Uterus (tissue), 4 donors: ENCODE results near the gene CGN. TPM values are rescaled to one million over a fixed set of nuclear protein-coding genes. Genes with fewer than 3 reads are reported as not detected.

Experiments used
- DNase-seq, 2 donors: peaks; one replicate each; pipeline ENCODE4 v3.0.0-alpha.2; 2019 to 2020
- H3K27ac ChIP-seq, 2 donors: fragments of 200-600 bp; sonication (generic); 1 replicate in 1 of 2; 2 replicates in 1 of 2; pipeline ENCODE4 v1.5.1; 2016 to 2018
- H3K27me3 ChIP-seq, 2 donors: fragments of 200-600 bp; sonication (generic); one replicate each; pipeline ENCODE4 v1.5.1; 2018 to 2019; ENCODE audit warnings: control low read depth in 1 of 2
- H3K36me3 ChIP-seq, 2 donors: fragments of 200-600 bp; sonication (generic); one replicate each; pipeline ENCODE4 v1.5.1; 2019; ENCODE audit warnings: control low read depth in 1 of 2
- H3K4me1 ChIP-seq, 2 donors: fragments of 200-600 bp; sonication (generic); one replicate each; pipeline ENCODE4 v1.5.1; 2018 to 2019; ENCODE audit warnings: control low read depth in 1 of 2
- H3K4me3 ChIP-seq, 2 donors: fragments of 200-600 bp; sonication (generic); 1 replicate in 1 of 2; 2 replicates in 1 of 2; pipeline ENCODE4 v1.5.1; 2018 to 2019; ENCODE audit warnings: mild to moderate bottlenecking in 1 of 2
- H3K9me3 ChIP-seq, 2 donors: fragments of 200-600 bp; sonication (generic); one replicate each; pipeline ENCODE4 v1.5.1; 2019; ENCODE audit warnings: control low read depth in 1 of 2
- POLR2A ChIP-seq, 2 donors: fragments of 450-650 bp; IDR thresholded peaks; one replicate each; pipeline ENCODE4 v1.6.1; 2016; ENCODE audit warnings: antibody characterized with exemption in 2 of 2, mild to moderate bottlenecking in 1 of 2, moderate library complexity in 1 of 2
- intact Hi-C: fragments of 100-400 bp; cut with DNase I; formaldehyde crosslinking; loops from one replicate; pipeline ENCODE4 v1.15.1; 2023; ENCODE audit warnings: low total_unique reads
- total RNA-seq, 4 donors: library from RNA; depleted of rRNA in 3 of 4; stranded (reverse); fragments of >200 nt in 3 of 4; gene quantifications; one replicate each; pipeline versions ENCODE4 v1.1.0 to v1.2.4, GENCODE V29; 2014 to 2023
- TF ChIP-seq, protein P1 (sequence below), 4 experiments: fragments of 200-600 bp in 2 of 4; fragments of 450-650 bp in 2 of 4; sonication (generic) in 2 of 4; IDR thresholded peaks; one replicate each; pipeline ENCODE4 v1.5.1; 2016 to 2019; ENCODE audit warnings: antibody characterized with exemption in 4 of 4, mild to moderate bottlenecking in 2 of 4, moderate library complexity in 1 of 4
- donor health status: DM: yes; HTN: yes; CAD: no.

CGN gene
- total RNA-seq, 4 donors from 2014 or later: under 0.01 to 7.3 (median 0.85) TPM

DNA sequence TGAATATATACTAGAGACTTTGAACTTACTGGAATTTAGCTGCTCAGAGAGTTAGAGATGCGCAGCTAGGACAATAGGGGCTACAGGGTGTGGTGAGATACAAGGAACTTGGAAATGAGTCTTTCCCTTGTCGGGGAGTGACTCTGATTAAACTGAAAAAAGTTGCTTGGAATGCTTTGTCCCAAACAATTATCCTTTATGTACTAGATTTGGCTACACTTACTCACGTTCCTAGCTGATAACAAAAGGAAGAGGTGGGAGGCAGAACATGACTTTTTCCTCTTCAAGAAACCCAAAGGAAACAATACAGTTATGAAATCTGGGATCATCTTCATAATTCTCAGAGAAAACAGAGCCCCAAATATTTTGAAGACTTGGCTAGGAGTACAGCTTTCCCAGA lies 6.9 kb upstream of the CGN start:
- no peaks in the 10 kb centered on the region for H3K9me3 ChIP-seq
- no peaks in the 10 kb centered on the region for H3K36me3 ChIP-seq
- DNase-seq: no peak
- TF ChIP-seq, protein P1, sequence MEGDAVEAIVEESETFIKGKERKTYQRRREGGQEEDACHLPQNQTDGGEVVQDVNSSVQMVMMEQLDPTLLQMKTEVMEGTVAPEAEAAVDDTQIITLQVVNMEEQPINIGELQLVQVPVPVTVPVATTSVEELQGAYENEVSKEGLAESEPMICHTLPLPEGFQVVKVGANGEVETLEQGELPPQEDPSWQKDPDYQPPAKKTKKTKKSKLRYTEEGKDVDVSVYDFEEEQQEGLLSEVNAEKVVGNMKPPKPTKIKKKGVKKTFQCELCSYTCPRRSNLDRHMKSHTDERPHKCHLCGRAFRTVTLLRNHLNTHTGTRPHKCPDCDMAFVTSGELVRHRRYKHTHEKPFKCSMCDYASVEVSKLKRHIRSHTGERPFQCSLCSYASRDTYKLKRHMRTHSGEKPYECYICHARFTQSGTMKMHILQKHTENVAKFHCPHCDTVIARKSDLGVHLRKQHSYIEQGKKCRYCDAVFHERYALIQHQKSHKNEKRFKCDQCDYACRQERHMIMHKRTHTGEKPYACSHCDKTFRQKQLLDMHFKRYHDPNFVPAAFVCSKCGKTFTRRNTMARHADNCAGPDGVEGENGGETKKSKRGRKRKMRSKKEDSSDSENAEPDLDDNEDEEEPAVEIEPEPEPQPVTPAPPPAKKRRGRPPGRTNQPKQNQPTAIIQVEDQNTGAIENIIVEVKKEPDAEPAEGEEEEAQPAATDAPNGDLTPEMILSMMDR (IDR thresholded peaks at IDR 0.05): no peak
- no peak for TF ChIP-seq POLR2A (IDR thresholded peaks at IDR 0.05)
- H3K27ac ChIP-seq: no peak overlapping the region
- intact Hi-C loops: no loop called here
- H3K27me3 ChIP-seq: no peaks in the 10 kb centered on the region
- H3K4me1 ChIP-seq: no peaks in the 10 kb centered on the region
- H3K4me3 ChIP-seq: no peak overlapping the region

DNA sequence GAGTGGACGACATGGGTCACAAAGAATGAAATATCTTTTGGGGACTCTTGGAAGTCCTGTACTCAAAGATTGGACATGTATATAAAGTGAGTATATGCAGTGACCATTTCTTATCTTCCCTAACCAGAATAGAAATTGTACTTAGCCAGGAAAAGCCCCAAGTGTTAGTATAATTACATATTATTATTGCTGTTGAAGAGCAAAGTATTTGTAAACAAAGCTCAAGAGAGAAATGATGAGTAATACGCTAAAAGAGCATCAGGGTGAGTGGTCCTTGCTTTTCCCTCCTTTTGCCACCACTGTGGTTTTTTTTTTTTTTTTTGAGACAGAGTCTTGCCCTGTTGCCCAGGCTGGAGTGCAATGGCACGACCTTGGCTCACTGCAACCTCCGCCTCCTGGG lies 6.4 kb upstream of the CGN start:
- H3K4me1 ChIP-seq: no peaks in the 10 kb centered on the region
- TF ChIP-seq, protein P1 (IDR thresholded peaks at IDR 0.05): no peak
- no peak for TF ChIP-seq POLR2A (IDR thresholded peaks at IDR 0.05)
- intact Hi-C loops: no loop called here
- H3K4me3 ChIP-seq: no peak overlapping the region
- H3K27ac ChIP-seq: no peak overlapping the region
- no peaks in the 10 kb centered on the region for H3K9me3 ChIP-seq
- DNase-seq: no peak
- H3K27me3 ChIP-seq: no peaks in the 10 kb centered on the region
- no peaks in the 10 kb centered on the region for H3K36me3 ChIP-seq

DNA sequence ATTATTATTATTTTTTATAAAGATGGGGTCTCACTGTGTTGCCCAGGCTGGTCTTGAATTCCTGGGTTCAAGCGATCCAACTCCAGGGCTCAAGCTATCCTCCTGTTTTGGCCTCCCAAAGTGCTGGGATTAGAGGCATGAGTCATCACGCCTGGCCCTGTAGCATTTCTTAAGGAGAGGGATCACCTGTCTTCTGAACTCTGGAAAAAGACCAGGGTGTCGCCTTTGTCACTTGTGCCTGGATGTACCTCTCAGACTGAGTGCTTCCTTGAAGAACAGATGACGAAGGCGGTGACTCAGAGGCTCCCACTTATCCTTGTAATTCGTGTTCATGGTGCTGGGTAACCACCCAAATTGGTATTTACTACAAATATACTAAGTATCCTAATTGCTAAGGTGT lies 2.4 kb upstream of the CGN start:
- TF ChIP-seq, protein P1 (IDR thresholded peaks at IDR 0.05): no peak
- TF ChIP-seq POLR2A (IDR thresholded peaks at IDR 0.05): no peak
- no peak for DNase-seq

DNA sequence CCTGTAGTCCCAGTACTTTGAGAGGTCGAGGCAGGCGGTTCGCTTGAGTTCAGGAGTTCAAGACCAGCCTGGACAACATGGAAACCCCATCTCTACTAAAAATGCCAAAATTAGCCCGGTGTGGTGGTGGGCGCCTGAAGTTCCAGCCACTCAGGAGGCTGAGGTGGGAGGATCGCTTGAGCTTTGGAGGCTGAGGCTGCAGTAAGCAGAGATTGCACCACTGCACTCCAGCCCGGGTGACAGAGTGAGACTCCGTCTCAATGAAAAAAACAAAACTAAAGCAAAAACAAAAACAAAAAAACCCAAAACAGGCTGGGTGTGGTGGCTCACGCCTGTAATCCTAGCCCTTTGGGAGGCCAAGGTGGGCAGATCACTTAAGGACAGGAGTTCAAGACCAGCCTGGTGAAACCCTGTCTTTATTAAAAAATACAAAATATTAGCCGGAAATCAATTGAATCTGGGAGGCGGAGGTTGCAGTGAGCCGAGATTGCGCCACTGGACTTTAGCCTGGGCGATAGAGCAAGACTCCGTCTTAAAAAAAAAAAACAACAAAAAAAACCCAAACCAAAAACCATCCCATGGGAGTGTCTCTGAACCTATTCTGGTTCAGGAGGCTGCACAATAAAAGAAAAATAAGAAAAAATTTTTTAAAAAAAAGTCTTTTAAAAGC lies 1.7 kb upstream of the CGN start:
- H3K27me3 ChIP-seq: no peaks in the 10 kb centered on the region
- TF ChIP-seq, protein P1 (IDR thresholded peaks at IDR 0.05): no peak
- no peak for TF ChIP-seq POLR2A (IDR thresholded peaks at IDR 0.05)
- peaks cover 0 to 11% of the 10 kb centered on the region in 2 donors for H3K4me1 ChIP-seq
- intact Hi-C loops: no loop called here
- no peaks in the 10 kb centered on the region for H3K9me3 ChIP-seq
- H3K4me3 ChIP-seq: no peak overlapping the region
- no peak for DNase-seq
- no peaks in the 10 kb centered on the region for H3K36me3 ChIP-seq
- H3K27ac ChIP-seq: no peak overlapping the region

More for the DNA sequence above, 2.4 kb upstream of the CGN start:
- no peaks in the 10 kb centered on the region for H3K9me3 ChIP-seq
- no peaks in the 10 kb centered on the region for H3K27me3 ChIP-seq
- H3K27ac ChIP-seq: no peak overlapping the region
- no peaks in the 10 kb centered on the region for H3K36me3 ChIP-seq
- H3K4me3 ChIP-seq: no peak overlapping the region
- peaks cover 0 to 11% of the 10 kb centered on the region in 2 donors for H3K4me1 ChIP-seq
- intact Hi-C loops: no loop called here

DNA sequence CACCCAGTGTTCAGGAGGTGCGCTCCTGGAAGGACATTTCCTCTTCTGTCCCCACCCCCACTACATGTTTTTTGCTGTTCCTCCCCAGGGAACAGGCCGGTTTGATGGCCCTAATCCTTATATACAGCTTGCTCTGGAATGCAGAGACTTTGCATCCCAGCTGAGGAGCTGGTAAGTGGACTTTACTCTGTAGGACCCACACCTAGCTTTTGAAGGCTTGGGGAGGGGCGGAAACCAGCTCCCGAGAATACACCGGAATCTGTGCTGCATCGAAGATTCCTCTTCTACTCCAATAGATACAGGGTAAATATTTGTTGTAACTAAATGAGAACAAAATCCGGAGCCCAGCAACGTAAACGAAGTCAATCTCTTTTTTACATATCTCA lies 1.2 kb upstream of the CGN start:
- DNase-seq: no peak
- TF ChIP-seq, protein P1 (IDR thresholded peaks at IDR 0.05): no peak
- no peak for TF ChIP-seq POLR2A (IDR thresholded peaks at IDR 0.05)
- Histone ChIP-seq H3K36me3 (no peaks in the 10 kb centered on the region), H3K4me1 (peaks cover 0 to 11% of the 10 kb centered on the region in 2 donors), H3K27ac (peak overlapping the region in 1 of 2 donors; percentile 70), H3K27me3 (no peaks in the 10 kb centered on the region), H3K9me3 (no peaks in the 10 kb centered on the region), H3K4me3 (no peak overlapping the region)
- intact Hi-C loops: no loop called here
